22Rv1 (cell line): Measurements from ENCODE around the gene PPP1R14B.

Experiments used
- CTCF ChIP-seq: fragments of 450-650 bp; IDR thresholded peaks from 2 replicates; pipeline ENCODE4 v1.5.1; 2017; ENCODE audit warnings: mild to moderate bottlenecking
- ZFX ChIP-seq: fragments of 450-650 bp; IDR thresholded peaks from 2 replicates; pipeline ENCODE4 v1.6.1; 2017; ENCODE audit warnings: antibody characterized with exemption, borderline replicate concordance

GRCh38 chr11:64252003-64252872 is 5.5 kb upstream of the PPP1R14B start:
- TF ChIP-seq CTCF (no peak), ZFX (no peak)
